Measurements from ENCODE around the gene GPR62. TPM values are rescaled to one million over a fixed set of nuclear protein-coding genes. Genes with fewer than 3 reads are reported as not detected.

Gene GPR62
- total RNA-seq, 3 donors from 2014 or later (not counting 1 experiment from before 2014, with no cell fraction given) = not detected

DNA sequence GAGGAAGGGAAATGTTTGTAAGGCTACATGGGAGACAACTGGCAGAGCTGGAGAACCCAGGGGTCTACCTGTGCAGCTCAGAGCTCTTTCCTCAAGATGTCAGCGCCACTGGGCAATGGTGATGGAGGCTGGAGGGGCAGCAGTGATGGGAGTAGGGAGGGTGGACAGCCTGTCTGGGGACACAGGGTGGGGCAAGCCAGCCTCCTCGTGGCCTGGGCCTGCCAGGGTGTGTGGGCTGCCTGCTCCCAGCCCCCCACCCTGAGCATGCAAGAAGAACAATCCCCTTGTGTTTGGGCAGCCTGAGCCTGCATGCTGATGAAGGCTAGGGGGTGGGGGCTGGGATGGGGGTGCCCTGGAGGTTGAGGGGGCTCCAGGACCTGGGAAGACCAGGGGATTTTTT is 10.8 kb downstream of the GPR62 start:
- H3K27ac Mint-ChIP-seq = peak overlapping the region in 1 of 2 donors; percentile 69
- H3K4me1 ChIP-seq (ENCODE audit: control insufficient read depth, insufficient read depth, low read length) = peaks cover 18% of the 10 kb centered on the region
- no peaks in the 10 kb centered on the region for H3K36me3 ChIP-seq (ENCODE audit: control insufficient read depth, insufficient read depth, low read length)
- DNase-seq (no peak), ATAC-seq (no peak)
- no peak overlapping the region for H3K27ac ChIP-seq (ENCODE audit: low read length)
- H3K27me3 Mint-ChIP-seq (ENCODE audit: low read depth in 2 of 2) = peaks cover 0 to 6% of the 10 kb centered on the region in 2 donors
- no peaks in the 10 kb centered on the region for H3K9me3 ChIP-seq (ENCODE audit: control insufficient read depth, insufficient read depth, low read length)
- intact Hi-C loops (cut with micrococcal nuclease) = no loop called here
- TF ChIP-seq, protein P1, sequence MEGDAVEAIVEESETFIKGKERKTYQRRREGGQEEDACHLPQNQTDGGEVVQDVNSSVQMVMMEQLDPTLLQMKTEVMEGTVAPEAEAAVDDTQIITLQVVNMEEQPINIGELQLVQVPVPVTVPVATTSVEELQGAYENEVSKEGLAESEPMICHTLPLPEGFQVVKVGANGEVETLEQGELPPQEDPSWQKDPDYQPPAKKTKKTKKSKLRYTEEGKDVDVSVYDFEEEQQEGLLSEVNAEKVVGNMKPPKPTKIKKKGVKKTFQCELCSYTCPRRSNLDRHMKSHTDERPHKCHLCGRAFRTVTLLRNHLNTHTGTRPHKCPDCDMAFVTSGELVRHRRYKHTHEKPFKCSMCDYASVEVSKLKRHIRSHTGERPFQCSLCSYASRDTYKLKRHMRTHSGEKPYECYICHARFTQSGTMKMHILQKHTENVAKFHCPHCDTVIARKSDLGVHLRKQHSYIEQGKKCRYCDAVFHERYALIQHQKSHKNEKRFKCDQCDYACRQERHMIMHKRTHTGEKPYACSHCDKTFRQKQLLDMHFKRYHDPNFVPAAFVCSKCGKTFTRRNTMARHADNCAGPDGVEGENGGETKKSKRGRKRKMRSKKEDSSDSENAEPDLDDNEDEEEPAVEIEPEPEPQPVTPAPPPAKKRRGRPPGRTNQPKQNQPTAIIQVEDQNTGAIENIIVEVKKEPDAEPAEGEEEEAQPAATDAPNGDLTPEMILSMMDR (IDR thresholded peaks at IDR 0.05) = no peak
- no peak overlapping the region for H3K4me3 ChIP-seq (ENCODE audit: low read length)
- WGBS (ENCODE audit: insufficient coverage) = 94% methylated on average over 2 of the region's 2 CpGs
- peak overlapping the region; percentile 79 for H3K4me3 Mint-ChIP-seq
- H3K4me1 Mint-ChIP-seq = peaks cover 0 to 30% of the 10 kb centered on the region in 2 donors
- no peaks in the 10 kb centered on the region for H3K36me3 Mint-ChIP-seq
- no peaks in the 10 kb centered on the region for H3K9me3 Mint-ChIP-seq
- H3K27me3 ChIP-seq (ENCODE audit: control insufficient read depth, insufficient read depth, low read length) = peaks cover 3% of the 10 kb centered on the region

DNA sequence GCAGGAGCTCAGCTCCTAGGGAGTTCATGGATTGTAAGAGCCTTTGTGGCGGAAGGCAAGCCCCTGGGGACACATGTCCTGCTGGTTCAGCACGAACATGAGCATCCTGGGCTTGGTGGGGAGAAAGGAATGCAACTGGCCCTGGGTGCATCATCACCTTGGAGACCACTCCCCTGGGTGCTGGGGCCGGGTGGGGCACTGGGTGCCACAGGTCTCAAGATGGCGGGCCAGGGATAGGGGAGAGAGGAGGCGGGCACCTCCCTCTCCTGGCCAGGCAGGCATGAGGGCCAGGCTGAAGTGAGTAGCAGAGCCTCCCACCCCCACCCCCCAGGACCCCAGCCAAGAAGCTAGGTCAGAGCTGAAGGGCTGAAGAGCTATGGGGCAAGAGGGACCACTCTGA is 11.3 kb downstream of the GPR62 start:
- TF ChIP-seq, protein P1 (IDR thresholded peaks at IDR 0.05) = no peak
- peak overlapping the region; percentile 79 for H3K4me3 Mint-ChIP-seq
- intact Hi-C loops (cut with micrococcal nuclease) = no loop called here
- H3K9me3 Mint-ChIP-seq = no peaks in the 10 kb centered on the region
- peak overlapping the region in 1 of 2 donors; percentile 69 for H3K27ac Mint-ChIP-seq
- no peaks in the 10 kb centered on the region for H3K9me3 ChIP-seq (ENCODE audit: control insufficient read depth, insufficient read depth, low read length)
- H3K4me1 Mint-ChIP-seq = peaks cover 0 to 30% of the 10 kb centered on the region in 2 donors
- H3K27ac ChIP-seq (ENCODE audit: low read length) = no peak overlapping the region
- peaks cover 3% of the 10 kb centered on the region for H3K27me3 ChIP-seq (ENCODE audit: control insufficient read depth, insufficient read depth, low read length)
- H3K4me1 ChIP-seq (ENCODE audit: control insufficient read depth, insufficient read depth, low read length) = peaks cover 18% of the 10 kb centered on the region
- DNase-seq (no peak), ATAC-seq (no peak)
- H3K36me3 Mint-ChIP-seq = no peaks in the 10 kb centered on the region
- WGBS (ENCODE audit: insufficient coverage) = 96% methylated on average over 4 of the region's 5 CpGs
- peaks cover 0 to 6% of the 10 kb centered on the region in 2 donors for H3K27me3 Mint-ChIP-seq (ENCODE audit: low read depth in 2 of 2)
- H3K36me3 ChIP-seq (ENCODE audit: control insufficient read depth, insufficient read depth, low read length) = no peaks in the 10 kb centered on the region
- peak overlapping the region; percentile 47 for H3K4me3 ChIP-seq (ENCODE audit: low read length)

DNA sequence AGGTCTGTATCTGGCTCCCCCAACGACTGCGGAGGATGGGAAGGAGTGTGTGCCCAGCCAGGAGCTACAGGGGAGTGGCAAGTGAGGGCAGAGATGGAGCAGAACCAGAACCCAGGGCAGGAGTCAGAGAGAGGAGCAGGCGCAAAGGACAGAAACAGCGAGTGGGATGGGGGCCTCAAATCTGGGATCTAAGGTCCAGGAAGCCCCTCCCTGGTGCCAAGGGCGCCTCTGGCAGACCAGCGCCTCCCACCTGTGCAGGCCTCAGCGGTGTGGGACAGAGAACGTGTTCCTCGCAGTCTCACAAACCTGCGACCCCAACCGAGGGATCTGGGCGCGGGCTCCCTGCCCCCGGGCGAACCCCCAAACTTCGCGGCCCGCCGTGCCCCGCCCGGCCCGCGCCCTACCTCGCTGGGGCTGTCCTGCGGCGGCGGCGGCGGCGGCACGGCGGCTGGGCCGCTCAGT is 11.8 kb downstream of the GPR62 start:
- H3K4me1 ChIP-seq (ENCODE audit: control insufficient read depth, insufficient read depth, low read length) = peaks cover 18% of the 10 kb centered on the region
- Mint-ChIP-seq H3K9me3 (no peaks in the 10 kb centered on the region), H3K4me3 (peak overlapping the region; percentile 79), H3K27me3 (ENCODE audit: low read depth in 2 of 2) (peaks cover 0 to 6% of the 10 kb centered on the region in 2 donors), H3K4me1 (peaks cover 0 to 30% of the 10 kb centered on the region in 2 donors), H3K36me3 (no peaks in the 10 kb centered on the region), H3K27ac (peak overlapping the region in 1 of 2 donors; percentile 69)
- H3K9me3 ChIP-seq (ENCODE audit: control insufficient read depth, insufficient read depth, low read length) = no peaks in the 10 kb centered on the region
- intact Hi-C loops (cut with micrococcal nuclease) = no loop called here
- no peak overlapping the region for H3K27ac ChIP-seq (ENCODE audit: low read length)
- H3K4me3 ChIP-seq (ENCODE audit: low read length) = peak overlapping the region; percentile 47
- DNase-seq (no peak), ATAC-seq (peak; percentile 60 to 77 (median 73))
- H3K36me3 ChIP-seq (ENCODE audit: control insufficient read depth, insufficient read depth, low read length) = no peaks in the 10 kb centered on the region
- TF ChIP-seq, protein P1 (IDR thresholded peaks at IDR 0.05) = no peak
- 7% methylated on average over 33 of the region's 33 CpGs for WGBS (ENCODE audit: insufficient coverage)
- H3K27me3 ChIP-seq (ENCODE audit: control insufficient read depth, insufficient read depth, low read length) = peaks cover 3% of the 10 kb centered on the region
